SK-N-SH (cell line): ENCODE data around the gene CTNNA3. TPM values are rescaled to one million over a fixed set of nuclear protein-coding genes. Genes with fewer than 3 reads are reported as not detected.

Source experiments
- CTCF ChIA-PET: fragments of 300-600, 350-600 bp; formaldehyde crosslinking; extraction: SDS; loops from one replicate; lab custom pipeline; 2021; lab: Yijun Ruan, JAX
- POLR2A ChIA-PET: fragments of 350-600 bp; sonication (Branson Sonifier 250); formaldehyde crosslinking; extraction: SDS; loops from one replicate; lab custom pipeline; 2020; ENCODE audit warnings: antibody characterized with exemption, inconsistent platforms; lab: Yijun Ruan, JAX
- DNase-seq: peaks from one replicate; pipeline ENCODE4 v3.0.0; 2012
- H2AFZ ChIP-seq: fragments of 200-600 bp; sonication (generic); 2 replicates; pipeline ENCODE4 v1.8.1; 2016; ENCODE audit warnings: antibody characterized with exemption, mild to moderate bottlenecking, low read depth
- H3F3A ChIP-seq: fragments of 200-600 bp; sonication (generic); replicated peaks from 2 replicates; pipeline ENCODE3; 2016; ENCODE audit warnings: antibody characterized with exemption, mild to moderate bottlenecking; ENCODE audit not compliant: insufficient read depth
- H3K27ac ChIP-seq, 2 experiments: fragments of 200-500 bp in 1 of 2; fragments of 200-600 bp in 1 of 2; sonication (Bioruptor generic) in 1 of 2; sonication (generic), shearing (Covaris generic) in 1 of 2; 2 replicates each; pipeline versions ENCODE4 v1.5.1 to v1.6.1; 2014 to 2016; ENCODE audit warnings: low read depth in 2 of 2, inconsistent platforms in 1 of 2, low read length in 1 of 2, mild to moderate bottlenecking in 1 of 2, mixed read lengths in 1 of 2
- H3K27me3 ChIP-seq: fragments of 200-600 bp; sonication (generic), shearing (Covaris generic); 2 replicates; pipeline ENCODE4 v1.6.1; 2016; ENCODE audit warnings: mixed run types; ENCODE audit not compliant: insufficient read depth
- H3K36me3 ChIP-seq, 2 experiments: fragments of 200-500 bp in 1 of 2; fragments of 200-600 bp in 1 of 2; sonication (Bioruptor generic) in 1 of 2; sonication (generic) in 1 of 2; replicated peaks in 1 of 2; 2 replicates each; pipeline versions ENCODE3 to v1.5.1; 2014 to 2016; ENCODE audit warnings: low read length in 1 of 2, mild to moderate bottlenecking in 1 of 2; ENCODE audit not compliant: insufficient read depth in 2 of 2, control insufficient read depth in 1 of 2
- H3K4me1 ChIP-seq, 2 experiments: fragments of 200-500 bp in 1 of 2; fragments of 200-600 bp in 1 of 2; sonication (Bioruptor generic) in 1 of 2; sonication (generic), shearing (Covaris generic) in 1 of 2; 2 replicates each; pipeline versions ENCODE4 v1.5.1 to v1.6.1; 2014 to 2016; ENCODE audit warnings: low read depth in 1 of 2, low read length in 1 of 2, mixed run types in 1 of 2; ENCODE audit not compliant: insufficient read depth in 2 of 2, control insufficient read depth in 1 of 2
- H3K4me2 ChIP-seq: fragments of 200-600 bp; sonication (generic), shearing (Covaris generic); 2 replicates; pipeline ENCODE4 v1.6.1; 2017; ENCODE audit warnings: mixed run types
- H3K4me3 ChIP-seq, 2 experiments: fragments of 200-500 bp in 1 of 2; fragments of 200-600 bp in 1 of 2; sonication (Bioruptor generic) in 1 of 2; sonication (generic), shearing (Covaris generic) in 1 of 2; 2 replicates each; pipeline versions ENCODE4 v1.5.1 to v1.8.1; 2014 to 2016; ENCODE audit warnings: low read depth in 2 of 2, inconsistent platforms in 1 of 2, low read length in 1 of 2, mild to moderate bottlenecking in 1 of 2, mixed read lengths in 1 of 2, moderate library complexity in 1 of 2
- H3K79me2 ChIP-seq: fragments of 200-600 bp; sonication (generic); 2 replicates; pipeline ENCODE4 v1.8.1; 2017; ENCODE audit warnings: mild to moderate bottlenecking; ENCODE audit not compliant: insufficient read depth
- H3K9ac ChIP-seq: fragments of 200-600 bp; sonication (generic); 2 replicates; pipeline ENCODE4 v1.6.1; 2017; ENCODE audit warnings: mixed run types
- H3K9me2 ChIP-seq: fragments of 200-600 bp; sonication (generic); 2 replicates; pipeline ENCODE4 v1.6.1; 2017; ENCODE audit warnings: mixed run types
- H3K9me3 ChIP-seq: fragments of 200-600 bp; sonication (generic); 2 replicates; pipeline ENCODE4 v1.6.1; 2017; ENCODE audit warnings: mixed run types, mild to moderate bottlenecking, moderate library complexity
- H4K20me1 ChIP-seq: fragments of 200-600 bp; sonication (generic); 2 replicates; pipeline ENCODE4 v1.6.1; 2017; ENCODE audit warnings: mild to moderate bottlenecking, mixed run types; ENCODE audit not compliant: insufficient read depth
- CHD2 ChIP-seq: fragments of 150-350 bp; IDR thresholded peaks from 2 replicates; pipeline ENCODE4 v1.6.1; 2018; ENCODE audit warnings: low read length; ENCODE audit not compliant: partially characterized antibody
- CTCF ChIP-seq: fragments of 200-600 bp; sonication (generic); IDR thresholded peaks from 2 replicates; pipeline ENCODE4 v1.6.1; 2017; ENCODE audit warnings: antibody characterized with exemption, mild to moderate bottlenecking, moderate library complexity
- ELF1 ChIP-seq: IDR thresholded peaks from 2 replicates; pipeline ENCODE4 v1.4.0; 2012
- FOXJ3 ChIP-seq: sonication (generic); formaldehyde crosslinking; IDR thresholded peaks from 2 replicates; pipeline ENCODE4 v1.5.1; 2020; ENCODE audit warnings: mild to moderate bottlenecking, missing genetic modification reagents
- FOXM1 ChIP-seq: IDR thresholded peaks from 2 replicates; pipeline ENCODE4 v1.4.0; 2012; ENCODE audit warnings: low read depth, mild to moderate bottlenecking
- GATA2 ChIP-seq: sonication (generic); formaldehyde crosslinking; IDR thresholded peaks from 2 replicates; pipeline ENCODE4 v1.5.0; 2020; ENCODE audit warnings: mild to moderate bottlenecking, missing genetic modification reagents
- IRF3 ChIP-seq: fragments of 150-350 bp; IDR thresholded peaks from 2 replicates; pipeline ENCODE4 v1.6.1; 2016; ENCODE audit warnings: mild to moderate bottlenecking, low read depth, low read length
- MAX ChIP-seq: IDR thresholded peaks from 2 replicates; pipeline ENCODE4 v1.4.0; 2012; ENCODE audit warnings: low read depth
- NFIC ChIP-seq: IDR thresholded peaks from 2 replicates; pipeline ENCODE4 v1.4.0; 2012; ENCODE audit warnings: borderline replicate concordance
- NRF1 ChIP-seq: IDR thresholded peaks from 2 replicates; pipeline ENCODE4 v1.6.1; 2012; ENCODE audit warnings: low read depth, mild to moderate bottlenecking, low read length
- POLR2AphosphoS5 ChIP-seq: IDR thresholded peaks from 2 replicates; pipeline ENCODE4 v1.6.1; 2012; ENCODE audit warnings: low read depth, low read length
- REST ChIP-seq: IDR thresholded peaks from 2 replicates; pipeline ENCODE4 v1.6.1; 2012; ENCODE audit warnings: mild to moderate bottlenecking, low read depth, low read length, moderate library complexity
- RFX5 ChIP-seq: IDR thresholded peaks from 2 replicates; pipeline ENCODE4 v1.6.1; 2012; ENCODE audit warnings: mild to moderate bottlenecking, improper control_type of control experiment, low read length
- TCF12 ChIP-seq: IDR thresholded peaks from 2 replicates; pipeline ENCODE4 v1.4.0; 2012
- TEAD4 ChIP-seq: IDR thresholded peaks from 2 replicates; pipeline ENCODE4 v1.4.0; 2012; ENCODE audit warnings: mild to moderate bottlenecking, borderline replicate concordance; ENCODE audit not compliant: insufficient read depth
- WGBS: methylation state at CpG from one replicate; pipeline ENCODE4 v1.1.6; 2017; ENCODE audit warnings: low lambda C conversion rate; 5-methylcytosine and 5-hydroxymethylcytosine counted together
- polyA plus RNA-seq, 3 experiments: library from polyadenylated mRNA; depleted of rRNA; stranded (reverse); fragments of >200 nt; gene quantifications; 2 replicates each; pipeline ENCODE4 v1.2.3, GENCODE V29; 2012
- TF ChIP-seq, protein P1 (sequence below): IDR thresholded peaks from 2 replicates; pipeline ENCODE4; 2012

Gene CTNNA3
- polyA plus RNA-seq, 1 of the 3 experiments (the other 2 are of a cell fraction): not detected

DNA sequence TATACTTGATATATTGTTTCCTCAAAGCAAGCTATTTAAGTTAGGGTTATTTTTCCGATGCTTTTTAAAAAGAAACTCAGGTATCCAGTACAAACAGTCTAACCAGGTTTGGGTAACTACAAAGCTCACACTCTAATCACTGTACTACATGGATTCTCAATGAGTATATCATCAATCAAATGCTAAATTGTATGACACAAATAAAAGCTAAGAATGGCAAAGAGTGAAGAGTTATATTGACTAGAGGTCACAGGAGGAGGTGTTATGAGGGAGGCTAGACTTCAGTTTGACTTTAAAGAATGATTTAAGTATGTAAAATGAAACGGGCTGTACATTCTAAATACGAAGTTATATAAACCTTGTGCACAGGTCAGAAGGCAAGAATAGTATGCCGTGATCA, 178.0 kb downstream of the CTNNA3 start:
- H3F3A ChIP-seq: no peaks in the 10 kb centered on the region
- 7% methylated on average over 4 of the region's 4 CpGs for WGBS
- H3K9me3 ChIP-seq: no peaks in the 10 kb centered on the region
- H3K36me3 ChIP-seq: no peaks in the 10 kb centered on the region
- no peak for DNase-seq
- H3K9ac ChIP-seq: no peak overlapping the region
- ChIA-PET POLR2A (interaction anchor here (0.7 kb wide), 1 partner anchor 783 kb away, joined by 3 read pairs; no protein-coding TSS in a partner anchor), CTCF (interaction anchor here (0.7 to 1.2 kb wide), 2 partner anchors 262 to 587 kb away, joined by 3 to 5 read pairs; no protein-coding TSS in a partner anchor)
- no peaks in the 10 kb centered on the region for H3K27me3 ChIP-seq
- no peak overlapping the region for H2AFZ ChIP-seq
- H3K4me2 ChIP-seq: no peak overlapping the region
- no peaks in the 10 kb centered on the region for H4K20me1 ChIP-seq
- no peaks in the 10 kb centered on the region for H3K79me2 ChIP-seq
- TF ChIP-seq NRF1 (no peak), TCF12 (no peak), RFX5 (no peak), MAX (no peak), IRF3 (no peak), NFIC (no peak), CHD2 (no peak), FOXM1 (no peak), REST (no peak), ELF1 (no peak), FOXJ3 (CRISPR knock-in tag) (no peak), POLR2AphosphoS5 (no peak)
- TF ChIP-seq, protein P1, sequence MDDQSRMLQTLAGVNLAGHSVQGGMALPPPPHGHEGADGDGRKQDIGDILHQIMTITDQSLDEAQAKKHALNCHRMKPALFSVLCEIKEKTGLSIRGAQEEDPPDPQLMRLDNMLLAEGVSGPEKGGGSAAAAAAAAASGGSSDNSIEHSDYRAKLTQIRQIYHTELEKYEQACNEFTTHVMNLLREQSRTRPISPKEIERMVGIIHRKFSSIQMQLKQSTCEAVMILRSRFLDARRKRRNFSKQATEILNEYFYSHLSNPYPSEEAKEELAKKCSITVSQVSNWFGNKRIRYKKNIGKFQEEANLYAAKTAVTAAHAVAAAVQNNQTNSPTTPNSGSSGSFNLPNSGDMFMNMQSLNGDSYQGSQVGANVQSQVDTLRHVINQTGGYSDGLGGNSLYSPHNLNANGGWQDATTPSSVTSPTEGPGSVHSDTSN: no peak
- H3K4me1 ChIP-seq: no peaks in the 10 kb centered on the region
- H3K27ac ChIP-seq: no peak overlapping the region
- H3K9me2 ChIP-seq: no peaks in the 10 kb centered on the region
- H3K4me3 ChIP-seq: no peak overlapping the region

DNA sequence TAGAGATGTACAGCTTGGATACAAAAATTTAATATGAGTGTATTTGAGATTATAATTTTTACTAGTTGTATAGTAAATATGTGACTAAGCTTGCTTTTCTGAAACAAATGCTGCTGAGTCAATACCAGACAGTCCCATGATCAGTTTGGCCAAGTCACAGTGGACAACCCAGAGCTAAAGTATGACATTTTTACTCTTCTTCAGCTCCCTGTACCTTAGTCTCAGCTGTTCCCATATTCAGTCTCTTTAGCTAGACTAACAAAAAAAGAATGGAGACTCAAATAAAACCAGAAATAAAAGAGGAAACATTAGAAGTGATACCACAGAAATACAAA, 189.3 kb downstream of the CTNNA3 start:
- no peaks in the 10 kb centered on the region for H3F3A ChIP-seq
- no peak overlapping the region for H3K4me3 ChIP-seq
- H3K27me3 ChIP-seq: no peaks in the 10 kb centered on the region
- ChIA-PET POLR2A (no interaction called here), CTCF (interaction anchor here (2.7 kb wide), 1 partner anchor 14 kb away, joined by 11 read pairs; no protein-coding TSS in a partner anchor)
- no peak for DNase-seq
- H3K4me1 ChIP-seq: no peaks in the 10 kb centered on the region
- no peaks in the 10 kb centered on the region for H3K9me3 ChIP-seq
- no peaks in the 10 kb centered on the region for H3K36me3 ChIP-seq
- H3K4me2 ChIP-seq: no peak overlapping the region
- TF ChIP-seq TEAD4: no peak
- no peak for TF ChIP-seq MAX
- no peak for TF ChIP-seq CTCF
- no peak for TF ChIP-seq ELF1
- no peak for TF ChIP-seq GATA2 (CRISPR knock-in tag)
- no peaks in the 10 kb centered on the region for H3K79me2 ChIP-seq
- H4K20me1 ChIP-seq: no peaks in the 10 kb centered on the region
- no peak overlapping the region for H2AFZ ChIP-seq
- no peak overlapping the region for H3K27ac ChIP-seq
- H3K9me2 ChIP-seq: no peaks in the 10 kb centered on the region
- H3K9ac ChIP-seq: no peak overlapping the region
